HCT116 (cell line): Measurements from ENCODE around the gene NOXO1. TPM values are rescaled to one million over a fixed set of nuclear protein-coding genes. Genes with fewer than 3 reads are reported as not detected.

ENCODE experiments used
- ATAC-seq: fragments of 200-7000 bp; cut with Tn5 transposase; 2 replicates; pipeline ENCODE4 v1.9.1; 2020; ENCODE audit warnings: mild to moderate bottlenecking, moderate library complexity
- BruUV-seq: library from RNA; stranded (reverse); fragments of 400-500 nt; replicated peaks from 2 replicates; lab custom pipeline; 2021; lab: Mats Ljungman, UMichigan
- CTCF ChIA-PET: fragments of 300-600 bp; sonication (Branson Sonifier 250); formaldehyde crosslinking; loops from one replicate; lab custom pipeline; 2021; ENCODE audit warnings: antibody characterized with exemption; lab: Charles Lee
- POLR2A ChIA-PET: fragments of 300-600, 350-600 bp; sonication (Branson Sonifier 250); formaldehyde crosslinking; loops from one replicate; lab custom pipeline; 2021; ENCODE audit warnings: antibody characterized with exemption; lab: Charles Lee
- RAD21 ChIA-PET, 2 experiments: fragments of 300-600 bp; sonication (Branson Sonifier 250); formaldehyde crosslinking; loops; one replicate each; lab custom pipeline; 2023; ENCODE audit warnings: low total read pairs in 2 of 2; ENCODE audit not compliant: uncharacterized antibody in 2 of 2, unreplicated experiment in 2 of 2, low non-redundant PET in 1 of 2; lab: Charles Lee
- DNase-seq: peaks from one replicate; pipeline ENCODE4 v3.0.0-alpha.2; 2010; ENCODE audit warnings: low read depth, low spot score
- H2AFZ ChIP-seq: fragments of 200-600 bp; shearing (Covaris generic), sonication (generic); 2 replicates; pipeline ENCODE4 v1.6.1; 2017; ENCODE audit warnings: low read depth, mixed run types, mixed read lengths, antibody characterized with exemption, low read length; ENCODE audit not compliant: poor library complexity, severe bottlenecking
- H3K27ac ChIP-seq: 2 replicates; pipeline ENCODE4 v1.5.1; 2012; ENCODE audit warnings: low read depth, low read length
- H3K27me3 ChIP-seq: fragments of 200-600 bp; sonication (generic); 2 replicates; pipeline ENCODE4 v1.6.1; 2016; ENCODE audit warnings: mixed run types, low read length, mixed read lengths; ENCODE audit not compliant: insufficient read depth
- H3K36me3 ChIP-seq, 2 experiments: fragments of 200-500 bp in 1 of 2; fragments of 200-600 bp in 1 of 2; sonication (Bioruptor generic) in 1 of 2; sonication (generic) in 1 of 2; 2 replicates each; pipeline versions ENCODE4 v1.5.1 to v1.6.1; 2014 to 2016; ENCODE audit warnings: low read length in 2 of 2, inconsistent platforms in 1 of 2, mixed read lengths in 1 of 2, mixed run types in 1 of 2; ENCODE audit not compliant: insufficient read depth in 2 of 2, control insufficient read depth in 1 of 2
- H3K4me1 ChIP-seq, 2 experiments: fragments of 200-600 bp in 1 of 2; sonication (generic) in 1 of 2; 2 replicates each; pipeline versions ENCODE4 v1.5.1 to v1.6.1; 2012 to 2017; ENCODE audit warnings: low read length in 2 of 2, inconsistent platforms in 1 of 2, mild to moderate bottlenecking in 1 of 2, mixed read lengths in 1 of 2, mixed run types in 1 of 2, moderate library complexity in 1 of 2; ENCODE audit not compliant: insufficient read depth in 2 of 2, control insufficient read depth in 1 of 2
- H3K4me2 ChIP-seq: fragments of 200-600 bp; sonication (generic); 2 replicates; pipeline ENCODE4 v1.6.1; 2017; ENCODE audit warnings: mixed run types, low read length, mixed read lengths
- H3K4me3 ChIP-seq, 2 experiments: fragments of 200-600 bp in 1 of 2; sonication (generic) in 1 of 2; replicated peaks in 1 of 2; 2 replicates each; pipeline ENCODE4 v1.5.1; 2011 to 2016; ENCODE audit warnings: low read length in 2 of 2, control low read depth in 1 of 2, low read depth in 1 of 2, mild to moderate bottlenecking in 1 of 2, mixed read lengths in 1 of 2, mixed run types in 1 of 2
- H3K79me2 ChIP-seq: fragments of 200-600 bp; sonication (generic); 2 replicates; pipeline ENCODE4 v1.6.1; 2017; ENCODE audit warnings: mild to moderate bottlenecking, mixed run types, low read length, moderate library complexity, mixed read lengths; ENCODE audit not compliant: insufficient read depth
- H3K9ac ChIP-seq: fragments of 200-600 bp; sonication (generic); 2 replicates; pipeline ENCODE4 v1.6.1; 2016; ENCODE audit warnings: low read length, mixed read lengths
- H3K9me2 ChIP-seq: fragments of 200-600 bp; sonication (generic), shearing (Covaris generic); 2 replicates; pipeline ENCODE4 v1.6.1; 2017; ENCODE audit warnings: mixed run types, mild to moderate bottlenecking, moderate library complexity; ENCODE audit not compliant: insufficient read depth
- H3K9me3 ChIP-seq, 2 experiments: fragments of 200-500 bp in 1 of 2; fragments of 200-600 bp in 1 of 2; sonication (Bioruptor generic) in 1 of 2; sonication (generic) in 1 of 2; 2 replicates each; pipeline ENCODE4 v1.6.1; 2014 to 2017; ENCODE audit warnings: low read length in 2 of 2, mixed read lengths in 2 of 2, inconsistent platforms in 1 of 2, low read depth in 1 of 2, mild to moderate bottlenecking in 1 of 2, mixed run types in 1 of 2, moderate library complexity in 1 of 2; ENCODE audit not compliant: control insufficient read depth in 1 of 2, insufficient read depth in 1 of 2
- H4K20me1 ChIP-seq: fragments of 200-600 bp; sonication (generic), shearing (Covaris generic); 2 replicates; pipeline ENCODE4 v1.6.1; 2017; ENCODE audit warnings: mixed run types, mild to moderate bottlenecking, moderate library complexity; ENCODE audit not compliant: insufficient read depth
- ATF3 ChIP-seq: IDR thresholded peaks from 2 replicates; pipeline ENCODE4 v1.6.1; 2012
- CBX3 ChIP-seq: IDR thresholded peaks from 2 replicates; pipeline ENCODE4 v1.6.1; 2012; ENCODE audit warnings: low read depth
- CEBPB ChIP-seq: IDR thresholded peaks from 2 replicates; pipeline ENCODE4 v1.6.1; 2012; ENCODE audit warnings: low read depth
- EGR1 ChIP-seq: IDR thresholded peaks from 2 replicates; pipeline ENCODE4 v1.6.1; 2012; ENCODE audit warnings: low read depth
- ELF1 ChIP-seq: IDR thresholded peaks from 2 replicates; pipeline ENCODE4 v1.6.1; 2012; ENCODE audit warnings: low read depth, borderline replicate concordance
- EZH2 ChIP-seq: fragments of 200-600 bp; sonication (generic); IDR thresholded peaks from 2 replicates; pipeline ENCODE4 v1.6.1; 2017; ENCODE audit warnings: antibody characterized with exemption, mixed run types
- FOSL1 ChIP-seq: IDR thresholded peaks from 2 replicates; pipeline ENCODE4 v1.6.1; 2012; ENCODE audit warnings: low read depth
- JUND ChIP-seq: IDR thresholded peaks from 2 replicates; pipeline ENCODE4 v1.6.1; 2012
- POLR2A ChIP-seq: IDR thresholded peaks from 2 replicates; pipeline ENCODE4 v1.7.0; 2011; ENCODE audit warnings: borderline replicate concordance; ENCODE audit not compliant: insufficient read depth, insufficient read length; ENCODE audit errors: extremely low read depth
- RAD21 ChIP-seq: IDR thresholded peaks from 2 replicates; pipeline ENCODE4 v1.6.1; 2012; ENCODE audit warnings: low read depth, mild to moderate bottlenecking
- SP1 ChIP-seq: IDR thresholded peaks from 2 replicates; pipeline ENCODE4 v1.6.1; 2012; ENCODE audit warnings: low read depth
- TCF7L2 ChIP-seq: IDR thresholded peaks from 2 replicates; pipeline ENCODE4 v1.7.0; 2011; ENCODE audit warnings: borderline replicate concordance, inconsistent platforms; ENCODE audit not compliant: insufficient read depth, insufficient read length; ENCODE audit errors: extremely low read depth
- ZFX ChIP-seq: fragments of 450-650 bp; IDR thresholded peaks from 2 replicates; pipeline ENCODE4 v1.6.1; 2017
- ZNF274 ChIP-seq: fragments of 200-500 bp; sonication (Bioruptor generic); IDR thresholded peaks from 2 replicates; pipeline ENCODE4 v1.6.1; 2014; ENCODE audit warnings: mild to moderate bottlenecking, low read depth, low read length, inconsistent platforms
- intact Hi-C: fragments of 100-400 bp; cut with micrococcal nuclease; formaldehyde crosslinking; loops from 2 replicates; pipeline ENCODE4 v1.10.0; 2022
- total RNA-seq: library from RNA; stranded (reverse); gene quantifications from one replicate; pipeline ENCODE4 v1.2.1, GENCODE V29; 2021; ENCODE audit not compliant: unreplicated experiment
- TF ChIP-seq, protein P1 (sequence below): IDR thresholded peaks from 2 replicates; pipeline ENCODE4 v1.6.1; 2012; ENCODE audit warnings: low read depth
- TF ChIP-seq, protein P2 (sequence below), 3 experiments: fragments of 200-600 bp in 1 of 3; sonication (generic) in 1 of 3; IDR thresholded peaks in 2 of 3; conservative IDR thresholded peaks in 1 of 3; 2 replicates each; pipeline ENCODE4 v1.5.1; 2012 to 2017; ENCODE audit warnings: low read depth in 2 of 3, low read length in 2 of 3, antibody characterized with exemption in 1 of 3, borderline replicate concordance in 1 of 3, control low read depth in 1 of 3, mild to moderate bottlenecking in 1 of 3, mixed read lengths in 1 of 3, mixed run types in 1 of 3, moderate library complexity in 1 of 3; ENCODE audit not compliant: insufficient read depth in 1 of 3
- TF ChIP-seq, protein P3 (sequence below): IDR thresholded peaks from 2 replicates; pipeline ENCODE4 v1.6.1; 2011; ENCODE audit warnings: mild to moderate bottlenecking, low read length, moderate library complexity; ENCODE audit not compliant: insufficient replicate concordance; ENCODE audit errors: extremely low read depth

Gene NOXO1
- total RNA-seq, 1 experiment from 2014 or later = 10.0 TPM

DNA sequence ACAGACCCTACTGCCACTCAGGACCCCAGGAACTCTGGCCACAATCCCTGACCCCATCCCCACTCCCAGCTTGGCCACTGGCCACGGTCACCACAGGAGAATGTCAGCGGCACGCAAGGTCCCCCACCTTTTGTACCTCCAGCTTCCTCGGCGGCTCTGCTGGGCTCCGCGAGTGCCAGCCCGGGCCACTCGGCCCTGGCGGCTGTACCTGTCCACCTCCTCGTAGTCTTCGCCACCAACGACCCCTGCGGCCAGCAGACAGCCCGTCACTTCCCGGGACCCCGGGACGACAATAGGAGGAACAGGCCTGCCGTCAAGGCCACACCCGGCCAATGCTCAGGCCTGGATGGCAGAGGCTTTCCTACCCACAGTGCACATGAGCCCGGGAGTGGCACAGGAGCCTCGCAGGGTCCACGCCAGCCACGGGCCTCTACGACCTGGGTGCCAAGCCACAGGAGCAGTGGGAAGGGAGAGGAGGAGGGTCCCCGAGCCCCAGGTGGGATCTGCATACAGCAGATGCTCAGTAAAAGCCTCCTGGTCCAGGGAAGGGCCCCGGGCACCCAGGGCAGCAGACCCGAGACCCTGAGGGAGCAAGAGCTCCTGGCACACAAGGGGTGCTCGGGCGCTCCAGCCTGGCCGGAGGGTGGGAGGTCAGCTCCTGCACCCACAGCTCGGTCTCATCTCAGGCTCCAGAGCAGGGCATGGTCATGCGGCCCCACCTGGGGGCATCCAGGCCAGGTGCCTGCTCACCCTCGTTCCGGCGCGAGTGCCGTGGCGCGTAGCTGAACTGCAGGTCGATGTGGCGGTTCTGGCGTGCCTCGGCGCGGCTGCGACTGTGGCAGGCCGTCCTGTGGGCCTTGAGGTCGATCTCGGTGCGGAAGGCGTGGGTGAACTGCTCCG lies 20.4 kb upstream of the NOXO1 start (continued):
- TF ChIP-seq, protein P1, sequence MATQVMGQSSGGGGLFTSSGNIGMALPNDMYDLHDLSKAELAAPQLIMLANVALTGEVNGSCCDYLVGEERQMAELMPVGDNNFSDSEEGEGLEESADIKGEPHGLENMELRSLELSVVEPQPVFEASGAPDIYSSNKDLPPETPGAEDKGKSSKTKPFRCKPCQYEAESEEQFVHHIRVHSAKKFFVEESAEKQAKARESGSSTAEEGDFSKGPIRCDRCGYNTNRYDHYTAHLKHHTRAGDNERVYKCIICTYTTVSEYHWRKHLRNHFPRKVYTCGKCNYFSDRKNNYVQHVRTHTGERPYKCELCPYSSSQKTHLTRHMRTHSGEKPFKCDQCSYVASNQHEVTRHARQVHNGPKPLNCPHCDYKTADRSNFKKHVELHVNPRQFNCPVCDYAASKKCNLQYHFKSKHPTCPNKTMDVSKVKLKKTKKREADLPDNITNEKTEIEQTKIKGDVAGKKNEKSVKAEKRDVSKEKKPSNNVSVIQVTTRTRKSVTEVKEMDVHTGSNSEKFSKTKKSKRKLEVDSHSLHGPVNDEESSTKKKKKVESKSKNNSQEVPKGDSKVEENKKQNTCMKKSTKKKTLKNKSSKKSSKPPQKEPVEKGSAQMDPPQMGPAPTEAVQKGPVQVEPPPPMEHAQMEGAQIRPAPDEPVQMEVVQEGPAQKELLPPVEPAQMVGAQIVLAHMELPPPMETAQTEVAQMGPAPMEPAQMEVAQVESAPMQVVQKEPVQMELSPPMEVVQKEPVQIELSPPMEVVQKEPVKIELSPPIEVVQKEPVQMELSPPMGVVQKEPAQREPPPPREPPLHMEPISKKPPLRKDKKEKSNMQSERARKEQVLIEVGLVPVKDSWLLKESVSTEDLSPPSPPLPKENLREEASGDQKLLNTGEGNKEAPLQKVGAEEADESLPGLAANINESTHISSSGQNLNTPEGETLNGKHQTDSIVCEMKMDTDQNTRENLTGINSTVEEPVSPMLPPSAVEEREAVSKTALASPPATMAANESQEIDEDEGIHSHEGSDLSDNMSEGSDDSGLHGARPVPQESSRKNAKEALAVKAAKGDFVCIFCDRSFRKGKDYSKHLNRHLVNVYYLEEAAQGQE = no peak
- TF ChIP-seq SP1 = no peak

- ChIA-PET CTCF (no interaction called here), POLR2A (interaction anchor here (0.6 kb wide), 1 partner anchor 1409 kb away, joined by 3 read pairs; no protein-coding TSS in a partner anchor), RAD21 (no interaction called here)
- Histone ChIP-seq H3K9me2 (no peaks in the 10 kb centered on the region), H4K20me1 (no peaks in the 10 kb centered on the region; the same call in 1 of the 2 replicates), H3K79me2 (peaks cover 47% of the 10 kb centered on the region), H3K4me1 (peaks cover 8 to 26% of the 10 kb centered on the region in 2 experiments), H2AFZ (no peak overlapping the region), H3K36me3 (peaks cover 25 to 54% of the 10 kb centered on the region in 2 experiments; a peak in 3 of 4 replicates), H3K4me3 (no peak overlapping the region), H3K4me2 (no peak overlapping the region), H3K9me3 (no peaks in the 10 kb centered on the region), H3K9ac (no peak overlapping the region), H3K27ac (no peak overlapping the region), H3K27me3 (no peaks in the 10 kb centered on the region)
- no TSS peak for BruUV-seq
- DNase-seq (no peak), ATAC-seq (no peak)
- intact Hi-C loops = loop anchor here (5.0 kb wide), 1 partner anchor 141 kb away; no protein-coding TSS in a partner anchor
- TF ChIP-seq RAD21 (no peak), SP1 (no peak), EZH2 (no peak), CBX3 (no peak), ELF1 (no peak), CEBPB (no peak), JUND (no peak), ATF3 (no peak), ZNF274 (no peak), POLR2A (no peak), TCF7L2 (no peak), FOSL1 (no peak), ZFX (no peak), EGR1 (no peak)
- TF ChIP-seq, protein P2, sequence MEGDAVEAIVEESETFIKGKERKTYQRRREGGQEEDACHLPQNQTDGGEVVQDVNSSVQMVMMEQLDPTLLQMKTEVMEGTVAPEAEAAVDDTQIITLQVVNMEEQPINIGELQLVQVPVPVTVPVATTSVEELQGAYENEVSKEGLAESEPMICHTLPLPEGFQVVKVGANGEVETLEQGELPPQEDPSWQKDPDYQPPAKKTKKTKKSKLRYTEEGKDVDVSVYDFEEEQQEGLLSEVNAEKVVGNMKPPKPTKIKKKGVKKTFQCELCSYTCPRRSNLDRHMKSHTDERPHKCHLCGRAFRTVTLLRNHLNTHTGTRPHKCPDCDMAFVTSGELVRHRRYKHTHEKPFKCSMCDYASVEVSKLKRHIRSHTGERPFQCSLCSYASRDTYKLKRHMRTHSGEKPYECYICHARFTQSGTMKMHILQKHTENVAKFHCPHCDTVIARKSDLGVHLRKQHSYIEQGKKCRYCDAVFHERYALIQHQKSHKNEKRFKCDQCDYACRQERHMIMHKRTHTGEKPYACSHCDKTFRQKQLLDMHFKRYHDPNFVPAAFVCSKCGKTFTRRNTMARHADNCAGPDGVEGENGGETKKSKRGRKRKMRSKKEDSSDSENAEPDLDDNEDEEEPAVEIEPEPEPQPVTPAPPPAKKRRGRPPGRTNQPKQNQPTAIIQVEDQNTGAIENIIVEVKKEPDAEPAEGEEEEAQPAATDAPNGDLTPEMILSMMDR (IDR thresholded peaks at IDR 0.05 in 2 of 3, conservative IDR thresholded peaks at IDR 0.05 in 1 of 3; ENCODE audit: borderline replicate concordance in 1 of 3, insufficient read depth in 1 of 3, low read depth in 2 of 3, low read length in 2 of 3) = no peak
- TF ChIP-seq, protein P3, sequence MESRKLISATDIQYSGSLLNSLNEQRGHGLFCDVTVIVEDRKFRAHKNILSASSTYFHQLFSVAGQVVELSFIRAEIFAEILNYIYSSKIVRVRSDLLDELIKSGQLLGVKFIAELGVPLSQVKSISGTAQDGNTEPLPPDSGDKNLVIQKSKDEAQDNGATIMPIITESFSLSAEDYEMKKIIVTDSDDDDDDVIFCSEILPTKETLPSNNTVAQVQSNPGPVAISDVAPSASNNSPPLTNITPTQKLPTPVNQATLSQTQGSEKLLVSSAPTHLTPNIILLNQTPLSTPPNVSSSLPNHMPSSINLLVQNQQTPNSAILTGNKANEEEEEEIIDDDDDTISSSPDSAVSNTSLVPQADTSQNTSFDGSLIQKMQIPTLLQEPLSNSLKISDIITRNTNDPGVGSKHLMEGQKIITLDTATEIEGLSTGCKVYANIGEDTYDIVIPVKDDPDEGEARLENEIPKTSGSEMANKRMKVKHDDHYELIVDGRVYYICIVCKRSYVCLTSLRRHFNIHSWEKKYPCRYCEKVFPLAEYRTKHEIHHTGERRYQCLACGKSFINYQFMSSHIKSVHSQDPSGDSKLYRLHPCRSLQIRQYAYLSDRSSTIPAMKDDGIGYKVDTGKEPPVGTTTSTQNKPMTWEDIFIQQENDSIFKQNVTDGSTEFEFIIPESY = no peak
These were observed 19.8 kb upstream of the NOXO1 start for GRCh38 chr16:2001035-2001434.
